ENCODE measurements around the gene ANKMY1.

Gene ANKMY1

GRCh38 chr2:240594511-240595380, 37.0 kb upstream of the ANKMY1 start:
- DNase-seq (ENCODE audit: low read depth) = no peak

GRCh38 chr2:240593703-240594451, 36.1 kb upstream of the ANKMY1 start:
- no peak for DNase-seq (ENCODE audit: low read depth)

GRCh38 chr2:240593026-240593702, 35.4 kb upstream of the ANKMY1 start:
- DNase-seq (ENCODE audit: low read depth) = no peak

- DNase-seq (ENCODE audit: low read depth) = no peak
Observed at GRCh38 chr2:240591784-240592183, 34.0 kb upstream of the ANKMY1 start.

- DNase-seq (ENCODE audit: low read depth) = no peak
Observed at GRCh38 chr2:240591226-240591625, 33.4 kb upstream of the ANKMY1 start.

GRCh38 chr2:240590681-240591111, 32.9 kb upstream of the ANKMY1 start:
- DNase-seq (ENCODE audit: low read depth) = no peak

GRCh38 chr2:240589850-240590525, 32.2 kb upstream of the ANKMY1 start:
- no peak for DNase-seq (ENCODE audit: low read depth)

- DNase-seq (ENCODE audit: low read depth) = no peak
Observed at GRCh38 chr2:240589375-240589774, 31.6 kb upstream of the ANKMY1 start.

- no peak for DNase-seq (ENCODE audit: low read depth)
Observed at GRCh38 chr2:240588669-240589068, 30.9 kb upstream of the ANKMY1 start.

- no peak for DNase-seq (ENCODE audit: low read depth)
Observed at GRCh38 chr2:240588006-240588655, 30.3 kb upstream of the ANKMY1 start.

- no peak for DNase-seq (ENCODE audit: low read depth)
Observed at GRCh38 chr2:240586919-240587800, 29.4 kb upstream of the ANKMY1 start.

- peak; percentile 93 for DNase-seq (ENCODE audit: low read depth)
Observed at GRCh38 chr2:240586198-240586918, 28.6 kb upstream of the ANKMY1 start, which contains the start of gene CAPN10. Gene CAPN10, plus strand, starts transcription at chr2:240586734. Its CDS starts 178 bp downstream, at chr2:240586912.

GRCh38 chr2:240585681-240586197, 28.0 kb upstream of the ANKMY1 start:
- DNase-seq (ENCODE audit: low read depth) = no peak

- DNase-seq (ENCODE audit: low read depth) = no peak
Observed at GRCh38 chr2:240585101-240585500, 27.3 kb upstream of the ANKMY1 start.

- DNase-seq (ENCODE audit: low read depth) = no peak
Observed at GRCh38 chr2:240584486-240585031, 26.8 kb upstream of the ANKMY1 start.

- no peak for DNase-seq (ENCODE audit: low read depth)
Observed at GRCh38 chr2:240583774-240584173, 26.0 kb upstream of the ANKMY1 start.

GRCh38 chr2:240582781-240583180, 25.0 kb upstream of the ANKMY1 start:
- DNase-seq (ENCODE audit: low read depth) = no peak

GRCh38 chr2:240581811-240582210, 24.0 kb upstream of the ANKMY1 start:
- no peak for DNase-seq (ENCODE audit: low read depth)

Data from stimulated activated CD8-positive, alpha-beta memory T cell treated with anti-CD3 and anti-CD28 coated beads, Interleukin-7, amount 100 ng/mL, for 24 hours (primary cell).